GM19372 (cell line): Measurements from ENCODE around the gene RAD18.

ENCODE experiments used
- ATAC-seq: cut with Tn5 transposase; IDR thresholded peaks from one replicate; pipeline ENCODE4 v1.9.1; 2021; ENCODE audit warnings: mild to moderate bottlenecking, low read depth, moderate library complexity; ENCODE audit not compliant: unreplicated experiment

Gene RAD18

GRCh38 chr3:8966820-8967348 is 3.6 kb upstream of the RAD18 start:
- ATAC-seq = no peak

- no peak for ATAC-seq
Measured at GRCh38 chr3:8966150-8966819, 3.0 kb upstream of the RAD18 start.

- no peak for ATAC-seq
Measured at GRCh38 chr3:8964436-8965370, 1.4 kb upstream of the RAD18 start.

GRCh38 chr3:8962226-8962861 is 928 bp downstream of the RAD18 start:
- ATAC-seq = no peak

GRCh38 chr3:8959668-8960067 is 3.6 kb downstream of the RAD18 start:
- no peak for ATAC-seq

GRCh38 chr3:8954938-8955763 is 8.1 kb downstream of the RAD18 start:
- peak; percentile 64 for ATAC-seq

- no peak for ATAC-seq
Measured at GRCh38 chr3:8953313-8953712, 10.0 kb downstream of the RAD18 start.

GRCh38 chr3:8952130-8952529 is 11.1 kb downstream of the RAD18 start:
- ATAC-seq = no peak

- ATAC-seq = no peak
Measured at GRCh38 chr3:8945890-8946600, 17.2 kb downstream of the RAD18 start.

GRCh38 chr3:8942746-8943488 is 20.4 kb downstream of the RAD18 start:
- ATAC-seq = no peak

- ATAC-seq = no peak
Measured at GRCh38 chr3:8942115-8942514, 21.2 kb downstream of the RAD18 start.

- ATAC-seq = no peak
Measured at GRCh38 chr3:8938021-8938420, 25.3 kb downstream of the RAD18 start.

GRCh38 chr3:8937064-8938020 is 25.9 kb downstream of the RAD18 start:
- no peak for ATAC-seq

- no peak for ATAC-seq
Measured at GRCh38 chr3:8932507-8932906, 30.8 kb downstream of the RAD18 start.

- no peak for ATAC-seq
Measured at GRCh38 chr3:8931342-8931741, 31.9 kb downstream of the RAD18 start.

GRCh38 chr3:8929860-8930259 is 33.4 kb downstream of the RAD18 start:
- no peak for ATAC-seq

- ATAC-seq = no peak
Measured at GRCh38 chr3:8914491-8914890, 48.8 kb downstream of the RAD18 start.

GRCh38 chr3:8911781-8912180 is 51.5 kb downstream of the RAD18 start:
- no peak for ATAC-seq
